Astrocyte (in vitro differentiated cells and primary cell): ENCODE data around the gene ADRB1. TPM values are rescaled to one million over a fixed set of nuclear protein-coding genes. Genes with fewer than 3 reads are reported as not detected.

Experiments
- DNase-seq: peaks from one replicate; pipeline ENCODE4 v3.0.0-alpha.2; 2010; ENCODE audit warnings: low read depth
- FAIRE-seq: peaks from 2 replicates; lab custom pipeline; 2011; peaks lifted over from hg19 to GRCh38; lab: Jason Lieb, UNC
- H2AFZ ChIP-seq: 2 replicates; pipeline ENCODE4 v1.6.0; 2012; ENCODE audit warnings: low read depth, low read length, inconsistent platforms
- H3K27ac ChIP-seq: 2 replicates; pipeline ENCODE4 v1.5.1; 2011; ENCODE audit warnings: low read depth, low read length, inconsistent platforms
- H3K27me3 ChIP-seq: 2 replicates; pipeline ENCODE4 v1.6.0; 2011; ENCODE audit warnings: low read length, inconsistent platforms; ENCODE audit not compliant: insufficient read depth
- H3K36me3 ChIP-seq: 2 replicates; pipeline ENCODE4 v1.5.1; 2011; ENCODE audit warnings: low read length, inconsistent platforms; ENCODE audit not compliant: insufficient read depth
- H3K4me1 ChIP-seq: 2 replicates; pipeline ENCODE4 v1.5.1; 2011; ENCODE audit warnings: low read length, inconsistent platforms; ENCODE audit not compliant: insufficient read depth
- H3K4me2 ChIP-seq: 2 replicates; pipeline ENCODE4 v1.6.0; 2012; ENCODE audit warnings: low read length, inconsistent platforms
- H3K4me3 ChIP-seq: 2 replicates; pipeline ENCODE4 v1.5.1; 2011; ENCODE audit warnings: low read depth, mild to moderate bottlenecking, low read length, inconsistent platforms; ENCODE audit not compliant: insufficient read depth
- H3K79me2 ChIP-seq: 2 replicates; pipeline ENCODE4 v1.6.0; 2012; ENCODE audit warnings: mild to moderate bottlenecking, low read length, inconsistent platforms; ENCODE audit not compliant: insufficient read depth
- H3K9ac ChIP-seq: 2 replicates; pipeline ENCODE4 v1.6.0; 2012; ENCODE audit warnings: mild to moderate bottlenecking, low read length, inconsistent platforms
- H3K9me3 ChIP-seq: 2 replicates; pipeline ENCODE4 v1.5.1; 2012; ENCODE audit warnings: low read depth, mild to moderate bottlenecking, low read length, inconsistent platforms; ENCODE audit not compliant: insufficient read depth
- H4K20me1 ChIP-seq: 2 replicates; pipeline ENCODE4 v1.6.0; 2012; ENCODE audit warnings: low read length, inconsistent platforms; ENCODE audit not compliant: insufficient read depth
- H3K27ac Mint-ChIP-seq: one replicate; pipeline ENCODE4 v1.8.0; 2021; ENCODE audit warnings: mild to moderate bottlenecking, mixed read lengths; ENCODE audit not compliant: unreplicated experiment
- H3K27me3 Mint-ChIP-seq: one replicate; pipeline ENCODE4 v1.8.0; 2021; ENCODE audit warnings: low read depth, mixed read lengths; ENCODE audit not compliant: unreplicated experiment
- H3K36me3 Mint-ChIP-seq: one replicate; pipeline ENCODE4 v1.8.0; 2021; ENCODE audit warnings: low read depth, mixed read lengths; ENCODE audit not compliant: unreplicated experiment
- H3K4me1 Mint-ChIP-seq: one replicate; pipeline ENCODE4 v1.8.0; 2021; ENCODE audit warnings: low read depth, mixed read lengths; ENCODE audit not compliant: unreplicated experiment
- H3K4me3 Mint-ChIP-seq: one replicate; pipeline ENCODE4 v1.8.0; 2021; ENCODE audit warnings: mild to moderate bottlenecking, moderate library complexity, mixed read lengths; ENCODE audit not compliant: unreplicated experiment
- H3K9me3 Mint-ChIP-seq: one replicate; pipeline ENCODE4 v1.8.0; 2021; ENCODE audit warnings: mild to moderate bottlenecking, mixed read lengths; ENCODE audit not compliant: unreplicated experiment
- EZH2 ChIP-seq: IDR thresholded peaks from 2 replicates; pipeline ENCODE4 v1.6.1; 2012; ENCODE audit warnings: mild to moderate bottlenecking, low read length, inconsistent platforms; ENCODE audit not compliant: insufficient read depth
- total RNA-seq: library from RNA; stranded (reverse); gene quantifications from 2 replicates; pipeline ENCODE4 v1.2.1, GENCODE V29; 2021
- TF ChIP-seq, protein P1 (sequence below): IDR thresholded peaks from 2 replicates; pipeline ENCODE4 v1.5.1; 2011; ENCODE audit warnings: low read depth, mild to moderate bottlenecking, inconsistent platforms, low read length, moderate library complexity; ENCODE audit not compliant: insufficient read depth

Gene ADRB1
- total RNA-seq, 1 donor from 2014 or later: 1.3 TPM

DNA sequence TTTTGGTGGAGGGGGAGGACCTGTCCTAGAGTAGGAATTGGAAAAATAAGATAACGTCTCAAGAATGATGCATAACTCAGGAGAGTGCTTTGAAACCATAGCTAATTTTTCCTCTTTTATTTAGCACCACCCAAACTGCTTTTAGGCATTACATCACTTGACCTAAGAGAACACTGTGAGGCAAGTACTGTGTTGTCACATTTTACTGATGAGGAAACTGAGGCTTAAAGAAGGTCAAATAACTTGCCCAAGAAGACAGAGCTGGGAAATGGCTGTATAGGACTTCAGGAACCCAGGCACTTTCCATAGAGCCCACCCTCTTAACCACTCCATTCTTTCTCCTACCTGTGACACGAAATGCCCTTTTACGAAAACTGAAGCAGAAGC, 21.4 kb downstream of the ADRB1 start:
- Mint-ChIP-seq H3K27ac (no peak overlapping the region), H3K9me3 (no peaks in the 10 kb centered on the region), H3K4me1 (peaks cover 3% of the 10 kb centered on the region), H3K36me3 (no peaks in the 10 kb centered on the region), H3K27me3 (peaks cover 51% of the 10 kb centered on the region), H3K4me3 (no peak overlapping the region)
- H3K79me2 ChIP-seq: no peaks in the 10 kb centered on the region
- H3K27me3 ChIP-seq: peaks cover 8% of the 10 kb centered on the region
- no peak overlapping the region for H2AFZ ChIP-seq
- no peaks in the 10 kb centered on the region for H3K36me3 ChIP-seq
- FAIRE-seq: no peak
- H4K20me1 ChIP-seq: no peaks in the 10 kb centered on the region
- no peak for TF ChIP-seq EZH2
- TF ChIP-seq, protein P1, sequence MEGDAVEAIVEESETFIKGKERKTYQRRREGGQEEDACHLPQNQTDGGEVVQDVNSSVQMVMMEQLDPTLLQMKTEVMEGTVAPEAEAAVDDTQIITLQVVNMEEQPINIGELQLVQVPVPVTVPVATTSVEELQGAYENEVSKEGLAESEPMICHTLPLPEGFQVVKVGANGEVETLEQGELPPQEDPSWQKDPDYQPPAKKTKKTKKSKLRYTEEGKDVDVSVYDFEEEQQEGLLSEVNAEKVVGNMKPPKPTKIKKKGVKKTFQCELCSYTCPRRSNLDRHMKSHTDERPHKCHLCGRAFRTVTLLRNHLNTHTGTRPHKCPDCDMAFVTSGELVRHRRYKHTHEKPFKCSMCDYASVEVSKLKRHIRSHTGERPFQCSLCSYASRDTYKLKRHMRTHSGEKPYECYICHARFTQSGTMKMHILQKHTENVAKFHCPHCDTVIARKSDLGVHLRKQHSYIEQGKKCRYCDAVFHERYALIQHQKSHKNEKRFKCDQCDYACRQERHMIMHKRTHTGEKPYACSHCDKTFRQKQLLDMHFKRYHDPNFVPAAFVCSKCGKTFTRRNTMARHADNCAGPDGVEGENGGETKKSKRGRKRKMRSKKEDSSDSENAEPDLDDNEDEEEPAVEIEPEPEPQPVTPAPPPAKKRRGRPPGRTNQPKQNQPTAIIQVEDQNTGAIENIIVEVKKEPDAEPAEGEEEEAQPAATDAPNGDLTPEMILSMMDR: no peak
- no peak overlapping the region for H3K4me3 ChIP-seq
- no peak overlapping the region for H3K9ac ChIP-seq
- no peaks in the 10 kb centered on the region for H3K9me3 ChIP-seq
- no peak for DNase-seq
- no peaks in the 10 kb centered on the region for H3K4me1 ChIP-seq
- no peak overlapping the region for H3K4me2 ChIP-seq
- H3K27ac ChIP-seq: no peak overlapping the region

DNA sequence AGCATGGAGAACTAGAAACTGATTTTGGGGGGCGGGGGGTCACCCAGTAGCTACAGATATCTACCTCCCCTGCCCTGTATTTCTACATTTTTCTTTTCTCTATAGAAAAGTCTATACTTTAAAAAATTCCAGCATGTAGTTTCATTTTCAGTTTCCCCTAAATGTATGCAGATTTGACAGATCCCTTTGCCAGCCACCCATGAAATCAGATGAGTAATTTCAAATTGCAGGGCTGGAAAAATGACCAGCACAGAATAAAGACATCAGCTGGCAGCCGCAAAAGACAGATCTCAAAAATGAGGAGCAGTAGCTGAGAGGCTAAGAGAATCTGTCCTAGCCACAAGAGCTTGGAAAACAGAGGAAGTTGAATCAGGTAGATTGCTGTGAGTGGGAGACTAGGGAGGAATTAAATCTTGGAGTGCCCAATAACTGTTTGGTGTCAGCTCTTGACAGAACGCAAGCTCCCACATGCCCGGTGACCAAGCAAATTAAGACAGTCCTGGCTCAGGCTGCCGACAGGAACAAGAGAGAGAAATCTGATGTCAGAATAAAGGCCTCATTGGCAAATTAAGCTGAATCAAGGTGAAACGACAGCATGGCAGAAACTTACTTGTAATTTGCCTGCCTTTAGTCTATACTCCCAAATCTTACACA, 24.5 kb downstream of the ADRB1 start:
- DNase-seq (no peak), FAIRE-seq (no peak)
- H3K4me1 Mint-ChIP-seq: peaks cover 3% of the 10 kb centered on the region
- H3K27ac Mint-ChIP-seq: peak overlapping the region; percentile 3
- no peaks in the 10 kb centered on the region for H3K4me1 ChIP-seq
- no peak overlapping the region for H3K4me3 Mint-ChIP-seq
- TF ChIP-seq, protein P1: no peak
- TF ChIP-seq EZH2: no peak
- peaks cover 2% of the 10 kb centered on the region for H3K27me3 ChIP-seq
- H3K9ac ChIP-seq: no peak overlapping the region
- no peak overlapping the region for H2AFZ ChIP-seq
- no peaks in the 10 kb centered on the region for H3K36me3 ChIP-seq
- H3K79me2 ChIP-seq: no peaks in the 10 kb centered on the region
- no peaks in the 10 kb centered on the region for H3K36me3 Mint-ChIP-seq
- H4K20me1 ChIP-seq: no peaks in the 10 kb centered on the region
- H3K27me3 Mint-ChIP-seq: peaks cover 42% of the 10 kb centered on the region
- no peak overlapping the region for H3K4me3 ChIP-seq
- no peaks in the 10 kb centered on the region for H3K9me3 ChIP-seq
- H3K4me2 ChIP-seq: peak overlapping the region; percentile 25
- no peak overlapping the region for H3K27ac ChIP-seq
- no peaks in the 10 kb centered on the region for H3K9me3 Mint-ChIP-seq

DNA sequence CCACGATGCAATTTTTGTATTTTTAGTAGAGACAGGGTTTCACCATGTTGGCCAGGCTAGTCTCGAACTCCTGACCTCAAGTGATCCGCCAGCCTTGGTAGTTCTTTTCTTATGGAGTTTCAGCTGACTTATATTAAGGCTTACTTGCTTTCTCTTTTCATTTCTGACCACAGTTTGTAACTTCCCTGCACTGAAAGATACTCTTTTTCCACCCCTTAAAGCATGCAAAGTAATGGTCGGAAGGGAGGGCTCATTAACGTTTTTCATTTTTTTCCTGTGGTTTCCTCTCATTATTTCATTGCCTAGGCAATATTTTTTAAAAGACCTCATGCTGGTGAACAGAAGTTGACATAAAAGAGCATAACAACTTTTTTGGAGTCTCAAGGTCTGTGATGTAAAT, 27.0 kb downstream of the ADRB1 start:
- no peaks in the 10 kb centered on the region for H3K79me2 ChIP-seq
- no peaks in the 10 kb centered on the region for H4K20me1 ChIP-seq
- TF ChIP-seq, protein P1: no peak
- TF ChIP-seq EZH2: no peak
- no peaks in the 10 kb centered on the region for H3K36me3 ChIP-seq
- no peak overlapping the region for H3K9ac ChIP-seq
- H3K4me2 ChIP-seq: no peak overlapping the region
- H3K9me3 ChIP-seq: no peaks in the 10 kb centered on the region
- no peaks in the 10 kb centered on the region for H3K4me1 ChIP-seq
- Mint-ChIP-seq H3K4me1 (peaks cover 3% of the 10 kb centered on the region), H3K4me3 (no peak overlapping the region), H3K36me3 (no peaks in the 10 kb centered on the region), H3K27me3 (peaks cover 25% of the 10 kb centered on the region), H3K27ac (no peak overlapping the region), H3K9me3 (no peaks in the 10 kb centered on the region)
- H3K27ac ChIP-seq: no peak overlapping the region
- H3K27me3 ChIP-seq: peaks cover 3% of the 10 kb centered on the region
- H2AFZ ChIP-seq: no peak overlapping the region
- FAIRE-seq: no peak
- no peak overlapping the region for H3K4me3 ChIP-seq
- no peak for DNase-seq
